Tibial nerve (tissue), 4 donors: ENCODE results near the gene GUCY2C.

ENCODE experiments used
- CTCF ChIP-seq, 5 experiments: fragments of 200-600 bp in 3 of 5; fragments of 450-650 bp in 2 of 5; sonication (generic) in 3 of 5; IDR thresholded peaks; one replicate each; pipeline ENCODE4 v1.5.1; 2016 to 2019; ENCODE audit warnings: antibody characterized with exemption in 5 of 5, mild to moderate bottlenecking in 3 of 5, moderate library complexity in 2 of 5
- EP300 ChIP-seq, 2 donors: sonication (generic); formaldehyde crosslinking; IDR thresholded peaks; one replicate each; pipeline ENCODE4 v1.6.1; 2017; ENCODE audit warnings: antibody characterized with exemption in 2 of 2, mild to moderate bottlenecking in 1 of 2
- POLR2A ChIP-seq, 2 donors: fragments of 450-650 bp; IDR thresholded peaks; one replicate each; pipeline ENCODE4 v1.6.1; 2017; ENCODE audit warnings: antibody characterized with exemption in 2 of 2, mild to moderate bottlenecking in 2 of 2, moderate library complexity in 2 of 2

- TF ChIP-seq CTCF (IDR thresholded peaks at IDR 0.05) (no peak), EP300 (IDR thresholded peaks at IDR 0.05) (no peak), POLR2A (IDR thresholded peaks at IDR 0.05) (no peak)
Measured at GRCh38 chr12:14651371-14651770, 45.0 kb downstream of the GUCY2C start.
